Iris pigment epithelial cell (primary cell): ENCODE data around the gene GJD3.
"Not testable (repeated sequence)": the region's sequence is repeated elsewhere in the genome, so short reads cannot be mapped to it uniquely, and the experiment has no call there.

Experiments
- DNase-seq: peaks from one replicate; pipeline ENCODE4 v3.0.0-alpha.2; 2011; ENCODE audit warnings: low read depth

GJD3 gene

DNA sequence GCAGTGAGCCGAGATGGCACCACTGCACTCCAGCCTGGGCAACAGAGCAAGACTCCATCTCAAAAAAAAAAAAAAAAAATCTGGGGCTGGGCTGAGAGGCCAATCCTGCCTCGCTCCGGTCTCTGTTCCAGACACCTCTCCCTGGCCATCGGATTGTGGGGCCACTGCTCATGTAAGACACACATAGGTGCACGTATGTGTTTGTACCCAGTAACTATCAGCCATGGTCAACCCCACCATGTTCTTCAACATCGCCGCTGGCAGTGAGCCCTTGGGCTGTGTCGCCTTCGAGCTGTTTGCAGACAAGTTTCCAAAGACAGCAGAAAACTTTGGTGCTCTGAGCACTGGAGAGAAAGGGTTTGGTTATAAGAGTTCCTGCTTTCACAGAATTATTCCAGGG lies 3.2 kb upstream of the GJD3 start:
- DNase-seq, result not testable (repeated sequence)

- DNase-seq, result no peak
Measured at GRCh38 chr17:40366861-40367518, 2.5 kb upstream of the GJD3 start.

DNA sequence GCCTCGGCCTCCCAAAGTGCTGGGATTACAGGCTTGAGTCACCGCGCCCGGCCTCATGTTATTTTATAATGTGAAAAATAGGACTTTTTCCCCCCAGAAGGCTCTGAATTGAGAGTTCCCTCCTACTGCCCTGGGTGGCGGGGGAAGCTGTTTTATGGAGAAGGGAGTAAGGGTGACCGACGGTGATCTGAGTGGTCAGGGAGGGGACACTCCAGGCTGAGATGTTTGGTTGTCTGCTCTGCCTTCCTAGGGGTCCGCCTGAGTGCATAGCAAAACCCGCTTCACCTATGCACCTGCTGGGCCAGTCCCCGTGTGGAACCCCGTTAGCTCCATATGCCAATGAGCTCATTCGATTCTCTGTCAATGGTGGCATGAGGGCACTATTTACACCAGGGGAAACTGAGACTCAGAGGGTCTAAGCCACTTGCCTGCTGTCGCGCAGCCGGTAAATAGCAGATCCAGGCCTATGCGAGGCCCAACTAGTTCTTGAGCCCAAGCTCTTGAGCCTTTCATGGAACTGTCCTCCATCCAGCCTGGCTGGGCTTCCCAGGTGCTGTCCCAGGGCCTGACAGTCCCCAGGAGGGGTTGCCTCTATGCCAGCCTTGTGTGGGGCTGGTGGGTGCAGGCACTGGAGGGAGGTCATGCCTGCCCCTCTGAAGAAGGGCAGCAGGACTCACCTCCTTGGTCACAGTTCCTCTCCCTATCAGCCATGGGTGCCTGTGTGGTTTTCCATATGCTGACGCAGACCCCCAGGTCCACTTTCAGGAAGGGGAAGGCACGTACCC lies 1.7 kb upstream of the GJD3 start:
- DNase-seq, result no peak

GRCh38 chr17:40364906-40365305 lies 369 bp upstream of the GJD3 start:
- no peak for DNase-seq

- DNase-seq, result no peak
Measured at GRCh38 chr17:40363111-40363827, 1.3 kb downstream of the GJD3 start.

DNA sequence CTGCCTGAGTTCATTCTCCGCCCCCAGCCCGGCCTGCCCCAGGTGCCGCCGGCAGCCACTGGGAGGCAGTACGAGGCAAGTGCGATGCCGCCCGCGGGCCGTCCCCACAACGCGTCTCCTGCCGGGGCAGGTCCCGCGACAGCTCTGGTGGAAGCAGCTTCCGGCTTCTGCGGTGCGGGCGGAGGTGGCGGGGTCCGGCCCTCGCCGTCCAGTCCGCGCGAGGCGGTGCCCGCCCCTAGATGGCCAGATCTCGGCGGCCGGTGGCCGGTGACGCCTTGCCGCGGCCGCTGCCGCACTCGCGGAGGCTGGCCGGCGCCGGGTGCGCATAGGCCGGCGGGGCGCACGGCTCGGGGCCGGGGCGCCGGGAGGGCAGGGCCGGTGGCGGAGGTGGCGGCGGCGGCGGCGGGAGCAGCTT lies 1.8 kb downstream of the GJD3 start:
- peak; percentile 81 for DNase-seq

DNA sequence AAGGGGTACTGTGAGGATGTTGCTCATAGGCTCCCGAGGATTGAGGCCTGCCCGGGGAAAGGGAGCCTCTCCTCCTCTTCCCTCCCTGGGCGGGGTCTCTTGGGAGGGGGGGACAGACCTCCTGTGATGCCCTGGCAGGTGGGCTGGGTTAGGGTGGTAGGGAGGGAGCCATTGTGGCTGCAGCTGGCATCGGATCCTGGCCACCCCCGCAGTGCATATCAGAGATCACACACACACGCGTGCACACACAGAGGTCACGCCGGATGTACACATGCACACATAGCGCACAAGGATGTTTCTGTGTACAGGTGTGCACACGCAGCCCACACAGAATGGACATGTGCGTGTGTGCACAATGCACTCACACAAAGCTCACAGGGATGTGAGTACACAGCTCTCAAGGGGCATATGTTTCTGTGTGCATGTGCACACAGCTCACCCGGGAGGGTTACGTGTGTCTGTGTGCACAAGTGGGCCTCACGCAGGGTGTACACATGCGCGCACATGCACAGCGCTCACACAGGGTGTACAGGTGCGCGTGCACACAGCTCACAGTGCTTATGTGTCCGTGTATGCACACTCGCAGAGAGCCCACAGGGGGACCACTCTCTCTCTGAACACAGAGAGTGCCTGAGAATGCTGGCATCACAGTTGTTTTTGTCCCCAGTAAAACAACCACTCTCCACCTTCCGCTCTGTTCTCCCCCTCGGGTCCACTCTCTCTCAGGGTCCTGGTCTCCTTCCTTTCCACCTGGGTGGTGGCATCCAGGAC lies 2.4 kb downstream of the GJD3 start:
- no peak for DNase-seq

GRCh38 chr17:40361063-40361924 lies 3.2 kb downstream of the GJD3 start:
- no peak for DNase-seq

DNA sequence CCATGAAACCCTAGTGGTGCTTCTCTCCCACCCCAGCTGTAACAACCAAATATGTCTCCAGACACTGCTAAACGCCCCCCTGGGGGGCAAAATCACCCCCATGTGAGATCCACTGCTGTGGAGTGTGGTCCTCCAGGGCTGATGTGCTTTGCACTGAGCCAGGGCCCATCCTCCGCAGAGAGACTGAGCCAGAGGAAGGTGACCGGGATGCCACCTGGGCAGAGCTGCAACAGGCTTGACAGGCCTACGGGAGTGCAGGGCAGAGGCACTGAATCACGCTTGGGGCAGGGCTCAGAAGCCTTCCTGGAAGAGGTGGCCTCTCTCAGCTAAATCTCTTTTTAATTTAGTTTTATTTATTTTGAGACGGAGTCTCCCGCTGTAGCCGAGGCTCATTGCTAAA lies 4.4 kb downstream of the GJD3 start:
- no peak for DNase-seq

GRCh38 chr17:40358323-40359038 lies 6.1 kb downstream of the GJD3 start:
- DNase-seq, result peak; percentile 82

- no peak for DNase-seq
Measured at GRCh38 chr17:40356990-40357881, 7.3 kb downstream of the GJD3 start.

GRCh38 chr17:40355804-40356758 lies 8.5 kb downstream of the GJD3 start:
- no peak for DNase-seq

- no peak for DNase-seq
Measured at GRCh38 chr17:40355123-40355803, 9.3 kb downstream of the GJD3 start.

DNA sequence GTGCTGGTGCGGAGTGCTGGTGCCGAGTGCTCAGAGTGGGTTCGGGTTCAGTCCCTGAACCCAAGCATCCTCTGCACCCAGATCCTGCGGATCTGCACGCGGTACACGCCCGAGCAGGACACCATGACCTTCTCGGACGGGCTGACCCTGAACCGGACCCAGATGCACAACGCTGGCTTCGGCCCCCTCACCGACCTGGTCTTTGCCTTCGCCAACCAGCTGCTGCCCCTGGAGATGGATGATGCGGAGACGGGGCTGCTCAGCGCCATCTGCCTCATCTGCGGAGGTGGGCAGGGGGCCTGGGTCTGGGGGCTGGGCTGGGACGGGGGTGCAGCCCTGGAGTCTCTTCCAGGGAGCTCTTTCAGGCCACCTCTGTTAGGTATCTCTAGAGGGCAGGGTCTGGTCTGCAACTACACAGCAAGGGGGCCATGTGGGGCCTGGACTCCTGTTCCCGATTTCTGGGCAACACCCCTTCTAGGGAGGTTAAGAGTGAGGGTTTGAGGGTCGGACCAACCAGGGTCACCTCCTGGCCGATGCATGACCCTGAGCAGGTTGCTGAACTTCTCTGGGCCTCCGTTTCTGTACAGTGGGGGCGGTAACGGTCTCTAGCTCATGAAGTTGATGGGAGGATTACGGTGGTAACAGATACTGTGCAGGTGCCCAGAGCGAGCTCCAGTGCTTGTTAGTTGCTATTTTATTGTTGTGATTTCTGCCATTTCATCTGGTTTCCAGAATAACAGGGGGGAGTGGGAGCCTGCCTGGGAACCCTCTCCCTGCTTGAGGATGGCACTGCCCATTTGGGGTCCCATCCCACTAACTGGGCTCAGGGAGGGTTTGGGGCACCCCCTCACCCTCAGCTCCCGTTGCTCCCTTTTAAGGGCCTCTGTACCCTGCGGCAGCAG lies 10.1 kb downstream of the GJD3 start:
- no peak for DNase-seq

DNA sequence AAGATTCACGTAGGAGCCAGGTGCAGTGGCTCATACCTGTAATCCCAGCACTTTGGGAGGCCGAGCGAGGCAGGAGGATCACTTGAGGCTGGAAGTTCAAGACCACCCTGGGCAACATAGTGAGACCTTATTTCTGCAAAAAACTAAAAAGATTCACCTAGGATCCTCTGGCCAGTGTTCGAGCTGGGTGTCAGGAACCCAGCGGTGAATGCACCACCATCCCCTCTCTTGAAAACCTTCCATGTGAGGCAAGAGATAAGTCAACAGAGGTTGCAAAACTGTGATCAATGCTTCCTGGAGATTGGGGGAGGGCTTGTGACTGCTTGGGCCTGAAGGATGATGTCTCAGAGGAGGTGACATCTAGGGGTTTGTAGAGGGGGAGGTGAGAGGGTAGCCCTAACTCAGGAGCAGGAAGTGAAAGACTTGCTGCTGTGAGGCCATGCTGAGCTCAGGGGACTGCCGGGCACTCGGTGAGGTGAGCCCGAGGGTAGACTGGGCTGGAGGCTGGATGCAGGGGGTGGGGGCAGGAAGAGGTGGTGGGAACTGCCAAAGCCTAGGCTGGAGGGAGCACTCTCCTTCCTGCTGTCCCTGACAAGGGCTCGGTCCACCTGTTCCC lies 11.7 kb downstream of the GJD3 start:
- DNase-seq, result no peak

DNA sequence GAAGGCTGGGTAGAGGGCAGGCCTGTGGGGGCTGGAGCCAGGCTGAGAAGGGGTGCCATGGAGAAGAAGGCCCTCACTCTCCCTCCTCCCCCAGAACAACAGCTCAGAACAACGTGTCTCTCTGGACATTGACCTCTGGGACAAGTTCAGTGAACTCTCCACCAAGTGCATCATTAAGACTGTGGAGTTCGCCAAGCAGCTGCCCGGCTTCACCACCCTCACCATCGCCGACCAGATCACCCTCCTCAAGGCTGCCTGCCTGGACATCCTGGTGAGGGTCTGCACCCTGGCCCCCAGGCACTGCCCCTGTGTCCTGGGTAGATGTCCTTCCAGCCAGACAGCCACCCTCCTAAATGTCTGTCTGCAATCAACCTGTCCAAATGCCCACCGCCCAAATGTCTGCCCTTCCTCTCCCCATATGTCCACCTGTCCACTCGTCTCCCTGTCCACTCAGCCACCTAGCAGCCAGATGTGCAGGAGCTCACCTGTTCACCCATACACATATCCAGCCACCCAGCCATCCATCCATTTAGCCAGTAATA lies 12.2 kb downstream of the GJD3 start:
- DNase-seq, result no peak
